Peyer's patch (tissue), 4 donors: ENCODE results near the gene UBE4A. TPM values are rescaled to one million over a fixed set of nuclear protein-coding genes. Genes with fewer than 3 reads are reported as not detected.

Source experiments
- DNase-seq, 3 donors: peaks; one replicate each; pipeline ENCODE4 v3.0.0-alpha.2; 2017 to 2019
- H3K27ac ChIP-seq, 4 donors: fragments of 200-600 bp; sonication (generic); one replicate each; pipeline ENCODE4 v1.5.1; 2016 to 2019
- H3K27me3 ChIP-seq, 2 donors: fragments of 200-600 bp; sonication (generic); one replicate each; pipeline ENCODE4 v1.5.1; 2019
- H3K36me3 ChIP-seq, 3 donors: fragments of 200-600 bp; sonication (generic); one replicate each; pipeline ENCODE4 v1.5.1; 2016 to 2019
- H3K4me1 ChIP-seq, 4 donors: fragments of 200-600 bp; sonication (generic); one replicate each; pipeline ENCODE4 v1.5.1; 2016 to 2019
- H3K4me3 ChIP-seq, 4 donors: fragments of 200-600 bp; sonication (generic); 1 replicate in 3 of 4; 2 replicates in 1 of 4; pipeline ENCODE4 v1.5.1; 2016 to 2019; ENCODE audit warnings: mild to moderate bottlenecking in 1 of 4
- H3K9me3 ChIP-seq, 4 donors: fragments of 200-600 bp; sonication (generic); one replicate each; pipeline ENCODE4 v1.5.1; 2016 to 2019; ENCODE audit warnings: mild to moderate bottlenecking in 1 of 4
- POLR2A ChIP-seq, 2 donors: fragments of 450-650 bp; IDR thresholded peaks; one replicate each; pipeline ENCODE4 v1.5.1; 2017; ENCODE audit warnings: antibody characterized with exemption in 2 of 2, mild to moderate bottlenecking in 2 of 2, moderate library complexity in 2 of 2
- total RNA-seq, 4 donors: library from RNA; depleted of rRNA; stranded (reverse); fragments of >200 nt; gene quantifications; one replicate each; pipeline ENCODE4 v1.1.0, GENCODE V29; 2016
- TF ChIP-seq, protein P1 (sequence below), 6 experiments: fragments of 450-650 bp in 4 of 6; fragments of 200-600 bp in 2 of 6; sonication (generic) in 1 of 6; IDR thresholded peaks; one replicate each; pipeline ENCODE4 v1.5.1; 2017 to 2019; ENCODE audit warnings: antibody characterized with exemption in 6 of 6, mild to moderate bottlenecking in 3 of 6, moderate library complexity in 1 of 6

UBE4A gene, protein sequence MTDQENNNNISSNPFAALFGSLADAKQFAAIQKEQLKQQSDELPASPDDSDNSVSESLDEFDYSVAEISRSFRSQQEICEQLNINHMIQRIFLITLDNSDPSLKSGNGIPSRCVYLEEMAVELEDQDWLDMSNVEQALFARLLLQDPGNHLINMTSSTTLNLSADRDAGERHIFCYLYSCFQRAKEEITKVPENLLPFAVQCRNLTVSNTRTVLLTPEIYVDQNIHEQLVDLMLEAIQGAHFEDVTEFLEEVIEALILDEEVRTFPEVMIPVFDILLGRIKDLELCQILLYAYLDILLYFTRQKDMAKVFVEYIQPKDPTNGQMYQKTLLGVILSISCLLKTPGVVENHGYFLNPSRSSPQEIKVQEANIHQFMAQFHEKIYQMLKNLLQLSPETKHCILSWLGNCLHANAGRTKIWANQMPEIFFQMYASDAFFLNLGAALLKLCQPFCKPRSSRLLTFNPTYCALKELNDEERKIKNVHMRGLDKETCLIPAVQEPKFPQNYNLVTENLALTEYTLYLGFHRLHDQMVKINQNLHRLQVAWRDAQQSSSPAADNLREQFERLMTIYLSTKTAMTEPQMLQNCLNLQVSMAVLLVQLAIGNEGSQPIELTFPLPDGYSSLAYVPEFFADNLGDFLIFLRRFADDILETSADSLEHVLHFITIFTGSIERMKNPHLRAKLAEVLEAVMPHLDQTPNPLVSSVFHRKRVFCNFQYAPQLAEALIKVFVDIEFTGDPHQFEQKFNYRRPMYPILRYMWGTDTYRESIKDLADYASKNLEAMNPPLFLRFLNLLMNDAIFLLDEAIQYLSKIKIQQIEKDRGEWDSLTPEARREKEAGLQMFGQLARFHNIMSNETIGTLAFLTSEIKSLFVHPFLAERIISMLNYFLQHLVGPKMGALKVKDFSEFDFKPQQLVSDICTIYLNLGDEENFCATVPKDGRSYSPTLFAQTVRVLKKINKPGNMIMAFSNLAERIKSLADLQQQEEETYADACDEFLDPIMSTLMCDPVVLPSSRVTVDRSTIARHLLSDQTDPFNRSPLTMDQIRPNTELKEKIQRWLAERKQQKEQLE
- total RNA-seq, result 10 to 100 TPM; 47.7 to 60.1 (median 54.1) TPM

DNA sequence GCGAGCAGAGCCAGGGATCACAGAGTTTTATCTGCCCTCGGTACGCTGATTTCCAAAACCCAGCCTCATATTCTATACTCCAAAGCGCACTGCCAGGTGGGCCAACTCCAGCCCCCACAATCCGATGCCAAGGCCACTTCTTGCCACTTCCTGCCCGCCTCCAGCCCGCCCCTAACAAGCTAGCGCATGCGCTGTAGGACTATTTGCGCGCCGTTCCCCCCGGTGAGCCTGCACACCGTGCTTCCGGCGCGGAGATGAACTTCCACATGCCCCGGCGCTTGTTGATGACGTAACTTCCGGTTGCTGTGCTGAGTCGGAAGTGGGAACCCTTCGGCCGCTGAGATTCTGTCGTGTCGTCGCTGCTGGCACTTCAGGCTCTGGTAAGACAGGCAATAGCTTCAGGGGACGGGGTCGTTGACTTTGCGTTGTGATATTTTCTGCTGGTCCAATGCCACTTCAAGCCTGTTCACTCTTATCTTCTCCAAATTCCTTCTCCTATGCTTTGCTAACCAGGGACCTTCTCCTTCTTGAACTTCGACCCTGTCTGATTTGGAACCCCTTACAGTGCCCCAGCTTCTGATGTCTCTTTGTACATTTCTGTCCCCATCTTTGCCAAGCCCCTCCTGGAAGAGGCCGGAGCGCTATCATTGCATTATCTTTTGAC, at the start of gene UBE4A:
UBE4A (plus strand) TSS at position 306 of the 664 bp plus-strand sequence. CDS start 5,481 bp downstream, outside the sequence.
- H3K27me3 ChIP-seq, result no peaks in the 10 kb centered on the region
- TF ChIP-seq, protein P1, sequence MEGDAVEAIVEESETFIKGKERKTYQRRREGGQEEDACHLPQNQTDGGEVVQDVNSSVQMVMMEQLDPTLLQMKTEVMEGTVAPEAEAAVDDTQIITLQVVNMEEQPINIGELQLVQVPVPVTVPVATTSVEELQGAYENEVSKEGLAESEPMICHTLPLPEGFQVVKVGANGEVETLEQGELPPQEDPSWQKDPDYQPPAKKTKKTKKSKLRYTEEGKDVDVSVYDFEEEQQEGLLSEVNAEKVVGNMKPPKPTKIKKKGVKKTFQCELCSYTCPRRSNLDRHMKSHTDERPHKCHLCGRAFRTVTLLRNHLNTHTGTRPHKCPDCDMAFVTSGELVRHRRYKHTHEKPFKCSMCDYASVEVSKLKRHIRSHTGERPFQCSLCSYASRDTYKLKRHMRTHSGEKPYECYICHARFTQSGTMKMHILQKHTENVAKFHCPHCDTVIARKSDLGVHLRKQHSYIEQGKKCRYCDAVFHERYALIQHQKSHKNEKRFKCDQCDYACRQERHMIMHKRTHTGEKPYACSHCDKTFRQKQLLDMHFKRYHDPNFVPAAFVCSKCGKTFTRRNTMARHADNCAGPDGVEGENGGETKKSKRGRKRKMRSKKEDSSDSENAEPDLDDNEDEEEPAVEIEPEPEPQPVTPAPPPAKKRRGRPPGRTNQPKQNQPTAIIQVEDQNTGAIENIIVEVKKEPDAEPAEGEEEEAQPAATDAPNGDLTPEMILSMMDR (IDR thresholded peaks at IDR 0.05), result no peak
- TF ChIP-seq POLR2A (IDR thresholded peaks at IDR 0.05), result peak; percentile 61 to 69
- H3K36me3 ChIP-seq, result no peaks in the 10 kb centered on the region
- peak within 1 kb of the TSS; percentile 58 to 73 (median 70) for H3K27ac ChIP-seq
- peaks cover 0 to 21% (median 0%) of the 10 kb centered on the region in 4 donors for H3K4me1 ChIP-seq
- H3K9me3 ChIP-seq, result no peaks in the 10 kb centered on the region
- peak; percentile 97 to 99 (median 98) for DNase-seq
- H3K4me3 ChIP-seq, result peak within 1 kb of the TSS; percentile 48 to 80 (median 72)

DNA sequence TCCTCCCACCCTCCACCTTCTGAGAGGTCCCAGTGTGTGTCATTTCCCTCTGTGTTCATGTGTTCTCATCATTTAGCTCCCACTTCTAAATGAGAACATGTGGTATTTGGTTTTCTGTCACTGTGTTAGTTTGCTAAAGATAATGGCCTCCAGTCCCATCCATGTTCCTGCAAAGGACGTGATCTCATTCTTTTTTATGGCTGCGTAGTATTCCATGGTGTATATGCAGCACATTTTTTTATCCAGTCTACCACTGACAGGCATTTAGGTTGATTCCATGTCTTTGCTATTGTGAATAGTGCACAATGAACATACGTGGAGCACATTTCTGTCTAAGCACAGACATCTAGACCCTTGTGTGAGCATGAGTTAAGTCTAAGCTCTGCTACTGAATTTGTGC, 49.1 kb upstream of the UBE4A start:
- no peaks in the 10 kb centered on the region for H3K36me3 ChIP-seq
- TF ChIP-seq, protein P1 (IDR thresholded peaks at IDR 0.05), result no peak
- TF ChIP-seq POLR2A (IDR thresholded peaks at IDR 0.05), result no peak
- no peaks in the 10 kb centered on the region for H3K9me3 ChIP-seq
- no peak overlapping the region for H3K4me3 ChIP-seq
- H3K27ac ChIP-seq, result no peak overlapping the region
- H3K27me3 ChIP-seq, result no peaks in the 10 kb centered on the region
- peaks cover 0 to 5% (median 2%) of the 10 kb centered on the region in 4 donors for H3K4me1 ChIP-seq
- DNase-seq, result no peak

DNA sequence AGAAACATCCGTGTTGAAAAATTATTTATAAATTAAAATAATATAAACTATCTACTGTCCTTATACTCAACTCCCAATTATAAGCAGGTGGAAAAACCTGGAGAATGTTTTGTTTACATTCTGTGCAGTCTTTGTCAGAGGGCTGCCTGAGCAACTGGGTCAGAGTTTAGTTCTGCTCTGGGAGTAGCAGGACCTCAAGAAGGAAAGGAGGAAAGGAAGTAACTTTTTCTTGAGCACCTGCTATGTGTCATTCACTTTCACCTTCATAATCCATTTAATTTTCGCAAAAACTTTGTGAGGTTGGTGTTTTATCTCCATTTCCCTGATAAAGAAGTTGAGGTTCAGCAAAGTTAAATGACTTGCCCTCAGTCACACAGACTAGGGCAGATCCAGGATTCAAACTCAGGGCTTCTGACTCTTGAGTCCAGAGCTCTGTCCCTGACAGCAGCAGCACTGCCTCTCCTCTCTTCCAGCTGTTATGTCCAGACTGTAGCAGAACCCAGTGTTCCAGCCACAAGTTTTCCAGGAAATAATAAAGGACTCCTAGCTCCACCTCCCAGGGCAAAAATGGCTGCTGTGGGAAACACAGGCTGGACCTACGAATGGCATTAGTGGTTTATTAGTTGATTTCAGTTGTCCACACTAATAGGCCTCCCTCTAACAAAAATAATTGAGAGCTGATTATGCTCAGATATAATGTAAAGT, 48.5 kb upstream of the UBE4A start:
- Histone ChIP-seq H3K27ac (no peak overlapping the region), H3K27me3 (no peaks in the 10 kb centered on the region), H3K9me3 (no peaks in the 10 kb centered on the region), H3K36me3 (no peaks in the 10 kb centered on the region), H3K4me3 (no peak overlapping the region), H3K4me1 (peaks cover 0 to 10% (median 5%) of the 10 kb centered on the region in 4 donors)
- TF ChIP-seq POLR2A (IDR thresholded peaks at IDR 0.05), result no peak
- TF ChIP-seq, protein P1 (IDR thresholded peaks at IDR 0.05), result no peak
- DNase-seq, result no peak

DNA sequence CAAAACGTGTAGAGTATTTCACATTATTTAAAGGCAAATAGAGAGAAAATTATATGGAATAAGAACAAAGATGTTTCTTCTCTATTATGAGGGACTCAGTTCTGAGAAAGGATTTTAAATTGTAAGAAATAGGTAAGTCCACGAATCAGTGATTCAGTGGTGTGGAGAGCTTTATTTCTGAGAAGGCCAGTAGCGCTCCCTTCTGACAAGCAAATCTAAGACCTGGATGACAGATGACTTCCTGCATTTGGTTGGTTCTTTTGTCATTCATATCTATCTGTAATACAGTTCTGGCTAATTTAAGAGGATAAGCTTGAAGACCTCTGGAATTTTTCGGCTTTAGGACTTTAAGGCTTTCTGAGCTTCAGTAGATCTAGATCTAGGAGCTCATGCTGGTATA, 47.9 kb upstream of the UBE4A start:
- no peak overlapping the region for H3K27ac ChIP-seq
- no peaks in the 10 kb centered on the region for H3K9me3 ChIP-seq
- no peaks in the 10 kb centered on the region for H3K27me3 ChIP-seq
- no peak for DNase-seq
- no peak overlapping the region for H3K4me3 ChIP-seq
- H3K4me1 ChIP-seq, result peaks cover 0 to 16% (median 7%) of the 10 kb centered on the region in 4 donors
- H3K36me3 ChIP-seq, result no peaks in the 10 kb centered on the region
- no peak for TF ChIP-seq POLR2A (IDR thresholded peaks at IDR 0.05)
- TF ChIP-seq, protein P1 (IDR thresholded peaks at IDR 0.05), result no peak
